G401 (cell line): Measurements from ENCODE around the gene CHD5. TPM values are rescaled to one million over a fixed set of nuclear protein-coding genes. Genes with fewer than 3 reads are reported as not detected.

Source experiments
- DNase-seq: peaks from one replicate; pipeline ENCODE4 v3.0.0-alpha.2; 2015; ENCODE audit warnings: low spot score
- in situ Hi-C: cut with HindIII; loops from 2 replicates; pipeline ENCODE4 v1.10.0; 2016; ENCODE audit warnings: low sequenced_read_pairs, mixed read lengths
- total RNA-seq: library from RNA; depleted of rRNA; stranded (reverse); fragments of >200 nt; shearing (Covaris generic); gene quantifications from 2 replicates; pipeline ENCODE4 v1.2.3, GENCODE V29; 2014

The CHD5 gene
- total RNA-seq, 1 experiment from 2014 or later = 13.5 TPM

- peak; percentile 70 for DNase-seq
- in situ Hi-C loops = no loop called here
These were observed 25.9 kb upstream of the CHD5 start, which contains the start of gene RNF207 for GRCh38 chr1:6205849-6206519. RNF207 (plus strand) TSS chr1:6206119; CDS start chr1:6206536, 417 bp downstream.

- in situ Hi-C loops = no loop called here
- no peak for DNase-seq
These were observed 22.1 kb upstream of the CHD5 start for GRCh38 chr1:6202256-6202655.

- no peak for DNase-seq
- in situ Hi-C loops = no loop called here
These were observed 20.2 kb upstream of the CHD5 start for GRCh38 chr1:6200188-6200809.

- in situ Hi-C loops = no loop called here
These were observed 19.4 kb upstream of the CHD5 start, which contains the start of gene RPL22 for GRCh38 chr1:6199298-6200187. RPL22 (minus strand) TSS chr1:6199595; CDS start chr1:6199573, 22 bp downstream.

GRCh38 chr1:6198646-6199297 lies 18.7 kb upstream of the CHD5 start:
- no peak for DNase-seq
- in situ Hi-C loops = no loop called here

More at GRCh38 chr1:6199298-6200187, 19.4 kb upstream of the CHD5 start, which contains the start of gene RPL22:
- peak; percentile 99 for DNase-seq

- in situ Hi-C loops = no loop called here
- DNase-seq = no peak
These were observed 17.8 kb upstream of the CHD5 start for GRCh38 chr1:6197746-6198427.

GRCh38 chr1:6191968-6192367 lies 11.8 kb upstream of the CHD5 start:
- in situ Hi-C loops = no loop called here
- DNase-seq = no peak

- in situ Hi-C loops = no loop called here
- no peak for DNase-seq
These were observed 8.3 kb upstream of the CHD5 start for GRCh38 chr1:6188466-6188865.

GRCh38 chr1:6185635-6186382 lies 5.7 kb upstream of the CHD5 start:
- DNase-seq = no peak
- in situ Hi-C loops = no loop called here

- in situ Hi-C loops = no loop called here
- no peak for DNase-seq
These were observed 5.0 kb upstream of the CHD5 start for GRCh38 chr1:6185151-6185550.

- no peak for DNase-seq
- in situ Hi-C loops = no loop called here
These were observed 4.1 kb upstream of the CHD5 start for GRCh38 chr1:6184083-6184783.

- no peak for DNase-seq
- in situ Hi-C loops = no loop called here
These were observed 3.4 kb upstream of the CHD5 start for GRCh38 chr1:6183520-6183989.

- in situ Hi-C loops = no loop called here
- peak; percentile 61 for DNase-seq
These were observed 1.2 kb upstream of the CHD5 start for GRCh38 chr1:6181347-6181770.

- no peak for DNase-seq
- in situ Hi-C loops = no loop called here
These were observed 688 bp upstream of the CHD5 start for GRCh38 chr1:6180707-6181311.

GRCh38 chr1:6179564-6180175 lies 451 bp downstream of the CHD5 start:
- in situ Hi-C loops = no loop called here
- no peak for DNase-seq

- no peak for DNase-seq
- in situ Hi-C loops = no loop called here
These were observed 1.2 kb downstream of the CHD5 start for GRCh38 chr1:6178751-6179563.
